SKM-1 treated with dmso at 0.1 percent for 144 hours (cell line): ENCODE measurements around the gene NCKAP5L.
"Not testable (repeated sequence)": the region's sequence is repeated elsewhere in the genome, so short reads cannot be mapped to it uniquely, and the experiment has no call there.

ENCODE experiments used
- DNase-seq: peaks from one replicate; lab custom pipeline; 2025; ENCODE audit not compliant: unreplicated experiment; lab: John Stamatoyannopoulos, UW

NCKAP5L gene

DNA sequence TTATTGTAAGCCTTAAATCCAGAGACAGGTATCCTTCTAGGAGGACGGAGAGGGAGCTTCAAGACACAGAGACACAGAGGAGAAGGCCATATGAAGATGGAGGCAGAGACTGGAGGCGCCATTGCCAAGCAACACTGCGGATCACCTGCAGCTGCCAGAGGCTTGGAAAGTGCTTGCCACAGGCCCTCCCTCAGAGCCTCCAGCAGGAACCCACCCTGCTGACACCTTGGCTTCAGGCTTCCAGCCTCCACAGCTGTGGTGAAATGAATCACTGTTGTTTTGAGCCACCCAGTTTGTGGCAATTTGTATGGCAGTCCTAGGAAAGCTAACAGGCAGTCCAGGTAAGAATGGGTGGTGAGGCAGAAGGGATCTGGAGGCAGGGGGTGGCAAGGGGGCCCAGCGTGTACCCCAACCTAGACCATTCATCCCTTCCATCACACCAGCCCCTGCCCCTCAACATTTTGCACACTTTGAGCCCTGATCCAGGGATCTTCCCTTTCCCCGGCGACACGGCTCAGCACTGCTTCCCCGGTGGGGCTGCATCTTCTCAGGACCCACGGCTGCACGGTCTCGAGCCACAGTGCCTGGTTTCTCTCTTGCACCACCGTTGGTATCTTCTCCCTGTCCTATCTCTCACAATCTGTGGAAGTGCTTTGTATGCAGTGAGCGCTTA lies 37.0 kb upstream of the NCKAP5L start:
- no peak for DNase-seq

GRCh38 chr12:49864798-49865090 lies 36.5 kb upstream of the NCKAP5L start:
- no peak for DNase-seq

GRCh38 chr12:49863946-49864797 lies 36.0 kb upstream of the NCKAP5L start:
- no peak for DNase-seq

DNA sequence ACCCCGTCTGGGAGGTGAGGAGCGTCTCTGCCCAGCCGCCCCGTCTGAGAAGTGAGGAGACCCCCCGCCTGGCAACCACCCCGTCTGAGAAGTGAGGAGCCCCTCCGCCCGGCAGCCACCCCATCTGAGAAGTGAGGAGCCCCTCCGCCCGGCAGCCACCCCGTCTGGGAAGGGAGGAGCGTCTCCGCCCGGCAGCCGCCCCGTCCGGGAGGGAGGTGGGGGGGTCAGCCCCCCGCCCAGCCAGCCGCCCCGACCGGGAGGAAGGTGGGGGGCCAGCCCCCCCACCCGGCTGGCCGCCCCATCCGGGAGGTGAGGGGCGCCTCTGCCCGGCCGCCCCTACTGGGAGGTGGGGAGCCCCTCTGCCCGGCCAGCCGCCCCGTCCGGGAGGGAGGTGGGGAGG lies 32.7 kb upstream of the NCKAP5L start:
- DNase-seq, result not testable (repeated sequence)

DNA sequence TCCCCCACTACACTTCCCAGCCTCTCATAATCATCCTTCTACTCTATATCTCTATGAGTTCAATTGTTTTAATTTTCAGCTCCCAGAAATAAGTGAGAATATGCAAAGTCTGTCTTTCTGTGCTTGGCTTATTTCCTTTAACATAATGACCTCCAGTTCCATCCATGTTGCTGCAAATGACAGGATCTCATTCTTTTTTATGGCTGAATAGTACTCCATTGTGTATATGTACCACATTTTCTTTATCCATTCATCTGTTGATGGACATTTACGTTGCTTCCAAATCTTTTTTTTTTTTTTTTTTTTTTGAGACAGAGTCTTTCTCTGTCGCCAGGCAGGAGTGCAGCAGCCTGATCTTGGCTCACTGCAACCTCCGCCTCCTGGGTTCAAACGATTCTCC lies 27.7 kb upstream of the NCKAP5L start:
- DNase-seq, result not testable (repeated sequence)

- no peak for DNase-seq
Observed at GRCh38 chr12:49854976-49855375, 26.8 kb upstream of the NCKAP5L start.

GRCh38 chr12:49853671-49854070 lies 25.5 kb upstream of the NCKAP5L start:
- no peak for DNase-seq

DNA sequence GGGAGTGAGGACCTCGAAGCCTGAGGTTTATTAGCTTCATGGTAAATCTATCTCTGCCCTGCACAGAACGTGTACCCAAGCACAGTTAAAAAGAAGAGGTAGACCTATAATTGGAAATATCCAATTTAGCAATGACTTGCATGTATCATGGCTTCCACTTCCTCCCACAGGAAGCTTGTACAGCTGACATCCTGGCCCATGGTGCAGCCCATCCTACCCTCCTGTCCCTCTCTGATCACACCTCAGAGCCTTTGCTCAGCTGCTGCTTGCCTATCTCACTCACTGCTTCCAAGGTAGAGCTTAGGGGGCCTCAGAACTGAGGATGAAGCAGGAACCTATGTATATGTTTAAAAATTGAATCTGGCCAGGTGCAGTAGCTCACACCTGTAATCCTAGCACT lies 18.9 kb upstream of the NCKAP5L start:
- no peak for DNase-seq

GRCh38 chr12:49846032-49846431 lies 17.8 kb upstream of the NCKAP5L start:
- DNase-seq, result no peak

- no peak for DNase-seq
Observed at GRCh38 chr12:49843876-49844437, 15.7 kb upstream of the NCKAP5L start.

- DNase-seq, result no peak
Observed at GRCh38 chr12:49843411-49843810, 15.2 kb upstream of the NCKAP5L start.

GRCh38 chr12:49842519-49843352 lies 14.5 kb upstream of the NCKAP5L start, which contains the start of gene BCDIN3D:
BCDIN3D (minus strand) TSS chr12:49843106; CDS start chr12:49843087, 19 bp downstream.
- DNase-seq, result peak; percentile 52

GRCh38 chr12:49838973-49839633 lies 10.9 kb upstream of the NCKAP5L start:
- DNase-seq, result peak; percentile 14

DNA sequence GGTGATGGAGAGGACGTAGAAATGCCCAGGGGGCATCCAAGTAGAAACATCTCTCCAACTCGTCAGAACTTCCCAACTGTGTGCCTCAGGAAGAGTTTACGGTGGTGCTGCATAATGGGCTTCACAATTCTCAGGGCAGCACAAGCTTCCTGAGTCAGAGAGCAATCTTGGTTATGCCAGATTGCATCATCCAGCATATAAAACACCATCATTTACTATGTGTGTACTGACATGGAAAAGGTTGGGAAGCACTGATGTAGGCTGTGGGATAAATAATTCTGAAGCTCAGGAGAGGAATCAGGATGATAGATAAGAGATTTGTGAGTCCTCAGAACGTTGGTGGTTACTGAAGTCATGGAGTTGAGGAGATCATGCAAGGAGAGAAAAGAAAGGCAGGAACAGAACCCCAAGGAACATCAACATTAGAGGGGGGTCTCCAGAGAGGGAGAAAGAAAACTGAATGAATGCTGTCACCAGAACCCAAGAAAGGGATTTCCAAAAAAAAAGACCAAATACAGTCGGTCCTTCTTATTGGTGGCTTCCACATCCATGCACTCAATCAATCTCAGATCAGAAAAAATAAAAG lies 4.7 kb upstream of the NCKAP5L start:
- no peak for DNase-seq

- DNase-seq, result no peak
Observed at GRCh38 chr12:49831717-49832116, 3.5 kb upstream of the NCKAP5L start.

- DNase-seq, result peak; percentile 3
Observed at GRCh38 chr12:49827401-49828099, 663 bp downstream of the NCKAP5L start.

DNA sequence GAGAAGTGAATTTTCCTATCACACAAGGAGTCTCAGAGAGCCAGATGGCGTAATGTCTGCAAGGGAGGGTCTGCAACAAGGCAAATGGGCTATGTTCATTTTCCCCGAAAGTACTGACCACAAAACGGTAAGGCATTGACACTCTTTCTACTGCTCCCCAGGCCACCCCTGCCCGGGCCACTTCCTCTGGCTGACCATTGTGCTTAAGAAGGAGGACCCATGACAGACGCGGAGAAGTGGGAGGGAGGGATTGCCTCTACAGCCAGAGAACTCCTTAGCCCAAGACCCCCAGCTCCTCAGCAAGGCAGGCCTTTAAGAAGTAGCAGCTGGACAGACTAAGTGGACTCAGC lies 1.2 kb downstream of the NCKAP5L start:
- DNase-seq, result no peak

GRCh38 chr12:49825971-49826421 lies 2.2 kb downstream of the NCKAP5L start:
- no peak for DNase-seq

GRCh38 chr12:49825360-49825970 lies 2.7 kb downstream of the NCKAP5L start:
- DNase-seq, result peak; percentile 9
